GM12878 (cell line): ENCODE results near the gene C11orf52. TPM values are rescaled to one million over a fixed set of nuclear protein-coding genes. Genes with fewer than 3 reads are reported as not detected.

Experiments
- CBFB ChIP-seq: IDR thresholded peaks from 2 replicates; pipeline ENCODE4 v1.6.1; 2016; ENCODE audit warnings: antibody characterized with exemption, low read depth
- CREB1 ChIP-seq: IDR thresholded peaks from 2 replicates; pipeline ENCODE4 v1.6.1; 2012; ENCODE audit warnings: low read depth, mild to moderate bottlenecking, inconsistent platforms
- FOS ChIP-seq: IDR thresholded peaks from 3 replicates; pipeline ENCODE4 v1.6.1; 2011; ENCODE audit warnings: borderline replicate concordance; ENCODE audit not compliant: insufficient read length; ENCODE audit errors: extremely low read depth
- FOXK2 ChIP-seq: fragments of 450-650 bp; IDR thresholded peaks from 2 replicates; pipeline ENCODE4 v1.6.1; 2017; ENCODE audit warnings: mild to moderate bottlenecking, moderate library complexity
- GABPA ChIP-seq: IDR thresholded peaks from 2 replicates; pipeline ENCODE4 v1.6.1; 2014; ENCODE audit warnings: antibody characterized with exemption, low read depth, mild to moderate bottlenecking, inconsistent platforms
- IRF3 ChIP-seq: fragments of 450-650 bp; IDR thresholded peaks from 2 replicates; pipeline ENCODE4 v1.6.1; 2014; ENCODE audit warnings: mild to moderate bottlenecking
- JUND ChIP-seq: IDR thresholded peaks from 2 replicates; pipeline ENCODE4 v1.6.1; 2012; ENCODE audit warnings: low read depth, mild to moderate bottlenecking, low read length, improper control_type of control experiment, moderate library complexity
- KDM1A ChIP-seq: fragments of 200-600 bp; sonication (generic); IDR thresholded peaks from 2 replicates; pipeline ENCODE4 v1.6.1; 2016; ENCODE audit warnings: borderline replicate concordance
- MTA3 ChIP-seq: IDR thresholded peaks from 2 replicates; pipeline ENCODE4 v1.6.1; 2012; ENCODE audit warnings: low read length, inconsistent platforms, borderline replicate concordance
- MYB ChIP-seq: fragments of 150-350 bp; IDR thresholded peaks from 2 replicates; pipeline ENCODE4 v1.6.1; 2014; ENCODE audit warnings: mild to moderate bottlenecking, low read depth, low read length, borderline replicate concordance
- NR2C2 ChIP-seq: IDR thresholded peaks from 2 replicates; pipeline ENCODE4 v1.6.1; 2011; ENCODE audit warnings: borderline replicate concordance, low read depth; ENCODE audit not compliant: control insufficient read depth, insufficient read length
- POLR2AphosphoS2 ChIP-seq: IDR thresholded peaks from 2 replicates; pipeline ENCODE4 v1.6.1; 2011; ENCODE audit warnings: low read depth, mild to moderate bottlenecking, low read length, improper control_type of control experiment, moderate library complexity
- POLR2AphosphoS5 ChIP-seq: IDR thresholded peaks from 2 replicates; pipeline ENCODE4 v1.6.1; 2011; ENCODE audit warnings: mild to moderate bottlenecking, low read length, inconsistent platforms
- POU2F2 ChIP-seq: IDR thresholded peaks from 3 replicates; pipeline ENCODE4 v1.6.1; 2011; ENCODE audit warnings: low read depth, mild to moderate bottlenecking, low read length, borderline replicate concordance
- RCOR1 ChIP-seq: conservative IDR thresholded peaks from 2 replicates; pipeline ENCODE4 v1.6.1; 2012; ENCODE audit warnings: low read depth, low read length, improper control_type of control experiment
- RELA ChIP-seq: fragments of 450-650 bp; IDR thresholded peaks from 2 replicates; pipeline ENCODE4 v1.8.0; 2014; ENCODE audit warnings: borderline replicate concordance; ENCODE audit not compliant: partially characterized antibody
- SMAD5 ChIP-seq: IDR thresholded peaks from 2 replicates; pipeline ENCODE4 v1.6.1; 2016; ENCODE audit warnings: antibody characterized with exemption, low read depth
- SMC3 ChIP-seq: IDR thresholded peaks from 2 replicates; pipeline ENCODE4 v1.6.1; 2011; ENCODE audit warnings: low read length, improper control_type of control experiment, borderline replicate concordance
- SREBF1 ChIP-seq: IDR thresholded peaks from 2 replicates; pipeline ENCODE4 v1.6.1; 2012; ENCODE audit warnings: mild to moderate bottlenecking, low read length
- STAT1 ChIP-seq: fragments of 450-650 bp; conservative IDR thresholded peaks from 2 replicates; pipeline ENCODE4 v1.6.1; 2014; ENCODE audit warnings: antibody characterized with exemption, mild to moderate bottlenecking
- TAF1 ChIP-seq: IDR thresholded peaks from 2 replicates; pipeline ENCODE4 v1.6.1; 2011; ENCODE audit warnings: mild to moderate bottlenecking, low read depth, low read length, borderline replicate concordance
- ZBED1 ChIP-seq: IDR thresholded peaks from 2 replicates; pipeline ENCODE4 v1.6.1; 2016; ENCODE audit warnings: borderline replicate concordance
- ZNF217 ChIP-seq: fragments of 450-650 bp; IDR thresholded peaks from 2 replicates; pipeline ENCODE4 v1.6.1; 2017; ENCODE audit warnings: antibody characterized with exemption, mild to moderate bottlenecking
- ZNF384 ChIP-seq: IDR thresholded peaks from 2 replicates; pipeline ENCODE4 v1.6.1; 2012; ENCODE audit warnings: low read depth, mild to moderate bottlenecking, low read length, improper control_type of control experiment, borderline replicate concordance
- ZNF622 ChIP-seq: fragments of 450-650 bp; IDR thresholded peaks from 2 replicates; pipeline ENCODE4 v1.6.1; 2017; ENCODE audit warnings: mild to moderate bottlenecking, inconsistent platforms
- polyA plus RNA-seq, 11 experiments: library from polyadenylated mRNA; depleted of rRNA in 4 of 11; unstranded in 6 of 11; stranded (reverse) in 5 of 11; fragments of >200 nt; fragmentation: Nextera tagmentation in 4 of 11; fragmentation: Illumina TruSeq in 1 of 11; extraction: Ambion mirVana in 4 of 11; extraction: Trizol in 1 of 11; gene quantifications; 1 replicate in 1 of 11; 2 replicates in 10 of 11; pipeline versions ENCODE4 v1.2.1 to v1.2.3, GENCODE V29; 2011 to 2016; ENCODE audit warnings: inconsistent platforms in 2 of 11, missing spikeins in 2 of 11, low read depth in 1 of 11
- total RNA-seq, 4 experiments: library from RNA; depleted of rRNA in 3 of 4; stranded (reverse); fragments of >200 nt in 3 of 4; fragmentation: Illumina TruSeq in 1 of 4; extraction: Trizol in 1 of 4; gene quantifications; 2 replicates each; pipeline versions ENCODE4 v1.2.1 to v1.2.3, GENCODE V29; 2013 to 2021
- TF ChIP-seq, protein P1 (sequence below): fragments of 450-650 bp; IDR thresholded peaks from 2 replicates; pipeline ENCODE4 v1.6.1; 2017; ENCODE audit warnings: mild to moderate bottlenecking, low read depth, inconsistent platforms; ENCODE audit not compliant: poor library complexity, severe bottlenecking
- TF ChIP-seq, protein P2 (sequence below): fragments of 450-650 bp; IDR thresholded peaks from 2 replicates; pipeline ENCODE4 v1.6.1; 2016; ENCODE audit warnings: mild to moderate bottlenecking

The C11orf52 gene
- total and polyA plus RNA-seq, 10 of the 15 experiments (the other 5 are each of a cell fraction or from before 2014, with no cell fraction given): not detected

DNA sequence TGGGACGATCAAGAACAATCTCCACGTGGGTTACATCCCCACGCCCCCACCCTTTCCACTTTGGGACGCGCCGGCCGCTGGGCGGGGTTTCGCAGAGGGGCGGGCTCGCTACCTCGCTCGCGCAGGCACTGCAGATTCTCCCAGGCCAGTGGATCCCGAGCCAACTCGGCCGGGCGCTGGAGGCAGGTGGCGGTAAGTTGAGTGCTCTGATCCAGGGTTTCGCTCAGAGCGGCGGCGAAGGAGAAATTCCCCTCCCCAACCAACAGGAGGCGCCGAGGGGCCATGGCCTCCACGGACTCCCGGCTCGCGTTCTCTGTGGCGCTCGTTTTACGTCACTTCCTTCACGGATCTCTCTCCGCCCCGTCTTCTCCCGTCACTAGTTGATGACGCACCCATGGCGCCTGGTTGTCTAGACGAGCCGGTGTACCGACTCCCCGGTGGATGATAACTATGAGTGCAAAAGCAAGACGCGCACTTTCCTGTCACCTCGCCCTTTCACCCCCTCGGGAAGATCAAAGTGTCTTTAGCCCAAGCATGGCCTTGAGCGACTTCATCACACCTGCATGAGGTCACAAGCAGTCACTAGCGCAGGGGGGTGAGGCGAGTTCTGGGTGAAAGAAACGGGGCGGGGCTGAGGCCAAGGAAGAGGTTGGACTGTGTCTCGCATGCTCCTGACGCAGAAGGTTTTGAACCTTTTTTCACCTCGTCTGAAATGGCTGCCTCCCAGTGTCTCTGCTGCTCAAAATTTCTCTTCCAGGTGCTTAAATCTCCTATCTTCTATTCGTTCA, 39.7 kb upstream of the C11orf52 start, which contains the start of the genes CFAP68 and FDXACB1 (continued):
- 0 out of 2 replicates have a peak, but pooled peaks have one; percentile 34 for TF ChIP-seq ZBED1
- peak; percentile 87; the same call in 1 of the 2 replicates for TF ChIP-seq POLR2AphosphoS2
- TF ChIP-seq, protein P1, sequence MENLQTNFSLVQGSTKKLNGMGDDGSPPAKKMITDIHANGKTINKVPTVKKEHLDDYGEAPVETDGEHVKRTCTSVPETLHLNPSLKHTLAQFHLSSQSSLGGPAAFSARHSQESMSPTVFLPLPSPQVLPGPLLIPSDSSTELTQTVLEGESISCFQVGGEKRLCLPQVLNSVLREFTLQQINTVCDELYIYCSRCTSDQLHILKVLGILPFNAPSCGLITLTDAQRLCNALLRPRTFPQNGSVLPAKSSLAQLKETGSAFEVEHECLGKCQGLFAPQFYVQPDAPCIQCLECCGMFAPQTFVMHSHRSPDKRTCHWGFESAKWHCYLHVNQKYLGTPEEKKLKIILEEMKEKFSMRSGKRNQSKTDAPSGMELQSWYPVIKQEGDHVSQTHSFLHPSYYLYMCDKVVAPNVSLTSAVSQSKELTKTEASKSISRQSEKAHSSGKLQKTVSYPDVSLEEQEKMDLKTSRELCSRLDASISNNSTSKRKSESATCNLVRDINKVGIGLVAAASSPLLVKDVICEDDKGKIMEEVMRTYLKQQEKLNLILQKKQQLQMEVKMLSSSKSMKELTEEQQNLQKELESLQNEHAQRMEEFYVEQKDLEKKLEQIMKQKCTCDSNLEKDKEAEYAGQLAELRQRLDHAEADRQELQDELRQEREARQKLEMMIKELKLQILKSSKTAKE: peak; percentile 82
- TF ChIP-seq JUND: 0 out of 2 replicates have a peak, but pooled peaks have one; percentile 28
- no peak for TF ChIP-seq RCOR1
- no peak; the same call in 1 of the 2 replicates for TF ChIP-seq MTA3
- peak; percentile 88 for TF ChIP-seq GABPA
- no peak; the same call in none of the 2 replicates for TF ChIP-seq CBFB
- no peak for TF ChIP-seq FOS
- no peak for TF ChIP-seq SREBF1
- TF ChIP-seq NR2C2: no peak
- TF ChIP-seq ZNF217: no peak
- no peak for TF ChIP-seq ZNF384
- TF ChIP-seq SMC3: peak; percentile 47; the same call in 1 of the 2 replicates
- TF ChIP-seq MYB: no peak
- no peak; the same call in 1 of the 2 replicates for TF ChIP-seq FOXK2
- peak; percentile 77 for TF ChIP-seq RELA
- TF ChIP-seq, protein P2, sequence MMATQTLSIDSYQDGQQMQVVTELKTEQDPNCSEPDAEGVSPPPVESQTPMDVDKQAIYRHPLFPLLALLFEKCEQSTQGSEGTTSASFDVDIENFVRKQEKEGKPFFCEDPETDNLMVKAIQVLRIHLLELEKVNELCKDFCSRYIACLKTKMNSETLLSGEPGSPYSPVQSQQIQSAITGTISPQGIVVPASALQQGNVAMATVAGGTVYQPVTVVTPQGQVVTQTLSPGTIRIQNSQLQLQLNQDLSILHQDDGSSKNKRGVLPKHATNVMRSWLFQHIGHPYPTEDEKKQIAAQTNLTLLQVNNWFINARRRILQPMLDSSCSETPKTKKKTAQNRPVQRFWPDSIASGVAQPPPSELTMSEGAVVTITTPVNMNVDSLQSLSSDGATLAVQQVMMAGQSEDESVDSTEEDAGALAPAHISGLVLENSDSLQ: peak; percentile 47
- TF ChIP-seq SMAD5: peak; percentile 62
- peak; percentile 81 for TF ChIP-seq POLR2AphosphoS5
- TF ChIP-seq TAF1: no peak; the same call in 1 of the 2 replicates
- no peak for TF ChIP-seq KDM1A
- TF ChIP-seq POU2F2: no peak
- peak; percentile 99 for TF ChIP-seq CREB1
- no peak for TF ChIP-seq ZNF622
- TF ChIP-seq IRF3: 0 out of 2 replicates have a peak, but pooled peaks have one; percentile 48
- peak; percentile 83; the same call in 1 of the 2 replicates for TF ChIP-seq STAT1
